Calu3 (cell line): ENCODE results near the gene FREM1. TPM values are rescaled to one million over a fixed set of nuclear protein-coding genes. Genes with fewer than 3 reads are reported as not detected.

Experiments
- BruUV-seq: library from RNA; stranded (reverse); fragments of 400-500 nt; replicated peaks from 2 replicates; lab custom pipeline; 2021; lab: Mats Ljungman, UMichigan
- CTCF ChIA-PET: fragments of 300-600 bp; sonication (Branson Sonifier 250); formaldehyde crosslinking; loops from one replicate; lab custom pipeline; 2022; ENCODE audit warnings: antibody characterized with exemption; lab: Charles Lee
- DNase-seq: peaks from one replicate; pipeline ENCODE4 v3.0.0; 2022
- H3K27ac Mint-ChIP-seq: one replicate; pipeline ENCODE4 v1.8.0; 2022; ENCODE audit warnings: mixed read lengths; ENCODE audit not compliant: unreplicated experiment
- H3K27me3 Mint-ChIP-seq: one replicate; pipeline ENCODE4 v1.8.0; 2022; ENCODE audit warnings: mixed read lengths; ENCODE audit not compliant: unreplicated experiment
- H3K36me3 Mint-ChIP-seq: one replicate; pipeline ENCODE4 v1.8.0; 2022; ENCODE audit warnings: mild to moderate bottlenecking, moderate library complexity, mixed read lengths; ENCODE audit not compliant: insufficient read depth, unreplicated experiment
- H3K4me1 Mint-ChIP-seq: one replicate; pipeline ENCODE4 v1.8.0; 2022; ENCODE audit warnings: mild to moderate bottlenecking, low read depth, mixed read lengths; ENCODE audit not compliant: unreplicated experiment
- H3K4me3 Mint-ChIP-seq: one replicate; pipeline ENCODE4 v1.8.0; 2022; ENCODE audit warnings: mild to moderate bottlenecking, low read depth, moderate library complexity, mixed read lengths; ENCODE audit not compliant: unreplicated experiment
- H3K9me3 Mint-ChIP-seq: one replicate; pipeline ENCODE4 v1.8.0; 2022; ENCODE audit warnings: low read depth, mixed read lengths; ENCODE audit not compliant: unreplicated experiment
- intact Hi-C: fragments of 100-400 bp; cut with micrococcal nuclease; formaldehyde crosslinking; loops from one replicate; pipeline ENCODE4 v1.10.0; 2022; ENCODE audit not compliant: unreplicated experiment
- total RNA-seq: library from RNA; stranded (reverse); gene quantifications from 2 replicates; pipeline ENCODE4 v1.2.3, GENCODE V29; 2022
- TF ChIP-seq, protein P1 (sequence below): fragments of 200-600 bp; IDR thresholded peaks from one replicate; pipeline ENCODE4 v1.8.0; 2022; ENCODE audit warnings: antibody characterized with exemption; ENCODE audit not compliant: unreplicated experiment

The FREM1 gene
- total RNA-seq, 1 experiment from 2014 or later: not detected

DNA sequence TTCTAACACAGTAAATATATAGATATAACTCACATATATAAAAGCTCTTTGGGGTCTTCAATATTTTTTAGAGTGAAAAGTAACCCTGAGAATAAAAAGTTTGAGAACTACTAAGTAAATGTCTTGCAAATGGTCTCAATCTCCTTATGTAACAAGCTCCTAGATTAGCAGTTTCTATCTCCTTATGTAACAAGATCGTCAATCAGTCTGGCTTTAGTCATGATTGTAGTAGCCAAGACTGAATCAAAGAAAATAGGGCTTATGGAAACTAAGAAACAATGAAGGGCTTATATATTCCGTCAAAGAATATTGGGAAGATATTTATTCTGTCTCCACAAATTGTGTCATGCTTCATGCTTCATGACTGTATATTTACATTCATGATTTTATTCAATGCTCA, 22.4 kb upstream of the FREM1 start:
- H3K27ac Mint-ChIP-seq: no peak overlapping the region

DNA sequence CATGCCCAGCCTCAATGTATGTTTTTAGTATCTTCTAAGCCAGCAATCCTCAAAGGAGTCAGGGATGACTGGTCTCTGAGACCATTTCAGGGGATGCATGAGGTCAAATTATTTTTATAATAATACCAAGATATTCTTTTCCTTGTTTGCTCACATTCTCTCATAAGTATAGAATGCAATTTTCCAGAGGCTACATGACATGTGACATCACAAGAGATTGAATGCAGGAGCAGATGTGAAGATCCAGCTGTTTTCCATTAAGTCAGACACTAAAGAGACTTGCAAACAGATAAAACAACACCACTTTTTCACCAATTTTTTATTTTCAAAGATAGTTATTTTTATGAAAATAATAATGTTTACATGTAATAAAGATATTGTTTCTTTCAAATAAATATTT, 22.0 kb upstream of the FREM1 start:
- TF ChIP-seq, protein P1, sequence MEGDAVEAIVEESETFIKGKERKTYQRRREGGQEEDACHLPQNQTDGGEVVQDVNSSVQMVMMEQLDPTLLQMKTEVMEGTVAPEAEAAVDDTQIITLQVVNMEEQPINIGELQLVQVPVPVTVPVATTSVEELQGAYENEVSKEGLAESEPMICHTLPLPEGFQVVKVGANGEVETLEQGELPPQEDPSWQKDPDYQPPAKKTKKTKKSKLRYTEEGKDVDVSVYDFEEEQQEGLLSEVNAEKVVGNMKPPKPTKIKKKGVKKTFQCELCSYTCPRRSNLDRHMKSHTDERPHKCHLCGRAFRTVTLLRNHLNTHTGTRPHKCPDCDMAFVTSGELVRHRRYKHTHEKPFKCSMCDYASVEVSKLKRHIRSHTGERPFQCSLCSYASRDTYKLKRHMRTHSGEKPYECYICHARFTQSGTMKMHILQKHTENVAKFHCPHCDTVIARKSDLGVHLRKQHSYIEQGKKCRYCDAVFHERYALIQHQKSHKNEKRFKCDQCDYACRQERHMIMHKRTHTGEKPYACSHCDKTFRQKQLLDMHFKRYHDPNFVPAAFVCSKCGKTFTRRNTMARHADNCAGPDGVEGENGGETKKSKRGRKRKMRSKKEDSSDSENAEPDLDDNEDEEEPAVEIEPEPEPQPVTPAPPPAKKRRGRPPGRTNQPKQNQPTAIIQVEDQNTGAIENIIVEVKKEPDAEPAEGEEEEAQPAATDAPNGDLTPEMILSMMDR: no peak
- DNase-seq: no peak
- no TSS peak for BruUV-seq
- H3K36me3 Mint-ChIP-seq: no peaks in the 10 kb centered on the region
- no peaks in the 10 kb centered on the region for H3K27me3 Mint-ChIP-seq
- no peak overlapping the region for H3K27ac Mint-ChIP-seq
- H3K4me1 Mint-ChIP-seq: no peaks in the 10 kb centered on the region
- intact Hi-C loops: no loop called here
- CTCF ChIA-PET: no interaction called here
- no peaks in the 10 kb centered on the region for H3K9me3 Mint-ChIP-seq
- no peak overlapping the region for H3K4me3 Mint-ChIP-seq

More for the DNA sequence above, 22.4 kb upstream of the FREM1 start:
- Mint-ChIP-seq H3K9me3 (no peaks in the 10 kb centered on the region), H3K36me3 (no peaks in the 10 kb centered on the region), H3K4me1 (no peaks in the 10 kb centered on the region), H3K27me3 (no peaks in the 10 kb centered on the region), H3K4me3 (no peak overlapping the region)
- CTCF ChIA-PET: no interaction called here
- intact Hi-C loops: no loop called here
- DNase-seq: no peak
- BruUV-seq: no TSS peak
- TF ChIP-seq, protein P1: no peak

DNA sequence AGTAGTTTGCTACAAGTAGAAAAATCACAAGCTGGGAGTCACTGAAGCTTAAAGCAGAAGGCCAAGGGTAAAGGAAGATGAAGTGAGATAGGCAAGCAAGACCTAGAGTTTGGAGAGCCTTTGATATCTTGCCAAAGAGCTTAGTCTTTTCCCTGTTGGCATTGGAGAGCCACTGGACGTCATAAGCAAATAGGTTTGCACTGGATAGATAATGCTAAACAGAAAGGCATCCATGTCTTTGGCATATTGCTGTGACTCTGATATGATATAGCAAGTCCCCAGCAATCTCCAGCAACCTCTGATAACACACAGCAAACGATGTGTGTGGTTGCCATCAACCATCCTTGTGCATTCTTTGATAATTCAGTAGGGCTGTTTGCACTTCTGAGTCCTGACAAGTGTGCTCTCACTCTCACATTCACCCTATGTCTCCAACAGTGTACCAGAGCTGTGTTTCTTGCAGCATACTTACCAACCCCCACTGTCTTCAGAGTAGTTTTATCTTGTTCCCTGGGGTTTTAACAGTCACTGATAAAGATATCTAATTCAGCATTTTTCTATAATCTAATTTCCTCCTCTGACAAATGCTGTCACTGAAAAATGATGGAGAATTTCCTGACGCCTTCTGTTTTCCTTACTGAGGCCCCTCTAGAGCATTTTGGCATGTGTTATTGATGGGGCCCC, 16.9 kb upstream of the FREM1 start:
- Mint-ChIP-seq H3K4me3 (no peak overlapping the region), H3K36me3 (no peaks in the 10 kb centered on the region), H3K4me1 (no peaks in the 10 kb centered on the region), H3K27ac (no peak overlapping the region), H3K9me3 (no peaks in the 10 kb centered on the region), H3K27me3 (peaks cover 13% of the 10 kb centered on the region)
- intact Hi-C loops: no loop called here
- BruUV-seq: no TSS peak
- CTCF ChIA-PET: no interaction called here
- no peak for DNase-seq
- TF ChIP-seq, protein P1: no peak

DNA sequence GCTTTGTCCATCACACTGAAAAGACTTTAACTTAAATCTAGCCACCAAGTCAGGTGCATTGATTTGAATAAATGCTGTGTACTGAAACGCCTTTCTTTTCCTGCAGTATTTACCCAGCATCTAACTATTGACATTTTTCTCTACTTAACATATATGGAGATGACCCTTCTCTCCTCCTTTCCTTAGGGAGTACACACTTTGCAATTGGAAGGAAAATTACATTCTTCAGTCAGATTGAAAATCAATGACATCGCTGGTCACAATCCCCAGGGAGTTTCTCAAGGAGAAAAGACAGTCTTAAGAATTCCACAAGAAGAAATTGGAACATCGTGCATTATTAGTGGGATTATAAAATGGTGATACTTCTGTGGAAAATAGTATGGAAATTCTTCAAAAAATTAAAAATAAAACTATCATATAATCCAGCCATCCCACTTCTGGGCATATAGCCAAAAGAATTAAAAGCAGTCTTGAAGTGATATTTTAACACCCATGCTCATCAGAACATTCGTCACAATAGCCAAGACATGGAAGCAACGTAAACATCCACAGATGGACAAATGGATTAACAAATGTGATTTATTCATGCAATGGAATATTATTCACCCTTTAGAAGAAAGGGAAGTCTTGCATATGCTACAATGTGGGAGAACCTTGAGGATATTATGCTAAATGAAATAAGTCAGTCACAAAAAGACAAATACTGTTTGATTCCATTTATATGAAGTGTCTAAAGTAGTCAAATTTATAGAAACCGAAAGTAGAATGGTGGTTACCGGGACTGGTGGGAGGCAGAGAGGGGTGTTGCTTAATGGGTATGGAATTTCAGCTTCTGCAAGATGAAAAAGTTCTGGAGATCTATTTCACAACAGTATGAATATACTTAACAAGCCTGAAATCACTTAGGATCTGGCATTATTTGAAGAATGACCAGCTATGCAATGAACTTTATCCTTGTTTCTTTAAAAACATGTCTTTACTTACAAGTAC, 14.3 kb upstream of the FREM1 start:
- no peak for DNase-seq
- H3K27ac Mint-ChIP-seq: no peak overlapping the region
- no peak overlapping the region for H3K4me3 Mint-ChIP-seq
- H3K9me3 Mint-ChIP-seq: no peaks in the 10 kb centered on the region
- peaks cover 19% of the 10 kb centered on the region for H3K27me3 Mint-ChIP-seq
- CTCF ChIA-PET: no interaction called here
- H3K36me3 Mint-ChIP-seq: no peaks in the 10 kb centered on the region
- TF ChIP-seq, protein P1: no peak
- H3K4me1 Mint-ChIP-seq: no peaks in the 10 kb centered on the region
- BruUV-seq: no TSS peak
- intact Hi-C loops: no loop called here
